Hepatic stellate cell (primary cell): ENCODE results near the gene SMS.

Source experiments
- DNase-seq: peaks from one replicate; pipeline ENCODE4 v3.0.0; 2011; ENCODE audit warnings: low spot score

SMS gene

DNA sequence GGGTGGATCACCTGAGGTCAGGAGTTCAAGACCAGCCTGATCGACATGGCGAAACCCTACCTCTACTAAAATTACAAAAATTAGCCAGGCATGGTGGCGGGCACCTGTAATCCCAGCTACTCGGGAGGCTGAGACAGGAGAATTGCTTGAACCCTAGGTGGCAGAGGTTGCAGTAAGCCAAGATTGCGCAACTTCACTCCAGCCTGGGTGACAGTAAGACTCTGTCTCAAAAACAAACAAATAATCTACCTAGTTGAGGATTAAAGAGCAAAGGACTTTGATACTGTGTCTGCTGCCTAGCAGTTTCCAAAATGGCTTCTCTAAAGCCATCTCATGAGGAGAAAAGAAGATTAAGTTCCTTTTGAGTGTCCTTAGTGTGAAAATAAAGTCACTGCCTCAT lies 37.8 kb downstream of the SMS start:
- DNase-seq: no peak

- DNase-seq: no peak
Measured at GRCh38 chrX:21982311-21982710, 41.8 kb downstream of the SMS start.

GRCh38 chrX:21985332-21985777 lies 44.8 kb downstream of the SMS start:
- peak; percentile 76 for DNase-seq

DNA sequence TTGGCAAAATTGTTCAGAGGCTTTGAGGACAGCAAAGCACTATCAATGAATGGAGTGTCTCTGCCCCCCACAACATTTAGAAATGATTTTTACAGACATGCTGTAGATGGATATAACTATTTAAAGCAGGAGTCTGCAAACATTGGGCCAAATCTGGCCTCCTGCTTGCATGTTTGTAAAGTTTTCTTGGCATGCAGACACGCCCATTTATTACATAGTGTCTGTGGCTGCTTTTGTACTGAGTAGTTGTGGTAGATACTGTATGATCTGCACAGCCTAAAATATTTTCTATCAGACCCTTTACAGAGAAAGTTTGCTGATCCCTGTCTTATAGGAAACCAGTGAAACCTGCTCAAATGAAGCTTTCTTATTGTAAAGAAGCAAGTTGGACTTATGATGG lies 46.1 kb downstream of the SMS start:
- DNase-seq: no peak

- DNase-seq: no peak
Measured at GRCh38 chrX:21989384-21989783, 48.9 kb downstream of the SMS start.

GRCh38 chrX:21990832-21991231 lies 50.3 kb downstream of the SMS start:
- DNase-seq: no peak

DNA sequence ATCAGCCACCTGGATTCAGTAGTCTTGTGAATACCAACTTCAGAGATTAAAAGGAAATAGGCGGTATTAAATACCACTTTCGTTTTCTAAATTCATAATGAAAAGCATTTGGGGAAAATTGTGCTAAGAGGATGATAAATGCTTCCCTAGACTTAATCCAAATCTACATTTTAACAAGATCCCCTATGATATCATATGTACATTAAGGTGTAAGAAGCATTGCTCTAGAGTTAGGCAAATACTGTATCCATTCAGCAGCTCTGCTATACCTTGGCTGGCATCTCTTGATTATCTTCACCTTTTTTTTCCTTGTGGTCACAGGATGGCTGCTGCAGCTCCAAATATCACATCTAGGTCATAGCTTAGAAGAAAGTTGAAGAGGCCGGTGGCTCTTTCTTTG lies 51.0 kb downstream of the SMS start:
- no peak for DNase-seq

DNA sequence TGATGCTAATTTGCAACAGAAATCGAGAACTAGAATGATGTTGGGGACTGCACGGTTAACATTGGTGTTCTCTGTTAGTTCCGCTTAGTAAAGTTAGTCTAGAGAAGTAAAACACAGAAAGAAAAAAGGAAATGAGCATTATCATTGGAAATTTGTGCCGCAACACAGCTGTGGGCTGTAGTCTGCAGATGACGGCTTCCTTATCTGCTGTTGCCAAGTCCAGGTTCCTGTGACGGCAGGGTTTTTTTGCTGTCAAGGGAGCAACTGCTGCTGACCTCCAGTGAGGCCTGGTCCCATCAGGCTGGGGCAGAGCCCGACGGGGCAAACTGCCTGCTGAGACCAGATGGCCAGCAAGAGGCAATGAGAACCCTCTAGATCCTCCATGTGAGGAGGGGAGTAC lies 52.8 kb downstream of the SMS start:
- DNase-seq: no peak

DNA sequence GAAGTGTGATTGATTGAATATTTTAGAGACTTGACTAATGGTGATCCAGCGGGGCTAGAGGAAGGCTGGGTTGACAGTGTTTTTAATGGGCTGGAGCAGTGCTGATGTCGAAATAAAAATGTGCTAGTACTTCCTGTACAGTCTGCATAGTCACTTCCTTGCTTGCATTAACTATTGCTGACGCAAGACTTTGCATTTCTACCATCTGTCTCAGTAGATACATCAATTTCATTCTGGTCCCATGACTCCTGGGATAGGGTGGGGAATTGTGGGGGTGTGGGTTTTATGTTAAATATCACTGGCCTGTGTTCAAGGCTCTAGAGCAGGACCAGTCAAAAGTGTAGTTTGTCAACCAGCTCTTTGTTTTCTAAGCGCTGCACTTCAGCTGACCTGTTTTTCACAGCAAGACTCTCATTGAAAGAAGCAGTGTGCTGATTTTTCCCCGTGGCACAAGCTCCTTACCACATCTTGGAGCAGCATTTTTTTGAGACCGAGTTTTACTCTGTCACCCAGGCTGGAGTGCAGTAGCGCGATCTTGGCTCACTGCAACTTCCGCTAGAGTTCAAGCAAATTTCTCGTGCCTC lies 56.5 kb downstream of the SMS start:
- peak; percentile 5 for DNase-seq

- no peak for DNase-seq
Measured at GRCh38 chrX:21998037-21998436, 57.5 kb downstream of the SMS start.

- DNase-seq: no peak
Measured at GRCh38 chrX:22004866-22005265, 64.4 kb downstream of the SMS start.

DNA sequence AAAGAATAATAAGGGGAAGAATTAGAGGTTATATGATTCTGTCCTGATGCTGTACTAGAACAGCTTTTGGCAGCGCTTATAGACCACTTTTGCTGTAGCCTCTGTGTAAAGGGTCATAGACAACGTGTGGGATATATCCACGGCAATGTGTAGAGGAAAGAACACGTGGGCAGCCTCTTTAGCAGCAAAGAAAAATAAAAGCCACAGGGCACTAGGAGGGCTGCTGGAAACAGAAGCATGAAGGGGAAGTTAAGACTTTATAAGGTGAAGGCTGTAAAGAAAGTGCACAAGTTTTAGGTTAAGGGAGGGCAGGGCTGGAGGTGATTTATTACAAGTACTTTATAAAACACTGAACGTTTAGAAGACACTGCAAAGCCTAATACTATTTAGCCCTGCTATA lies 71.5 kb downstream of the SMS start:
- no peak for DNase-seq

GRCh38 chrX:22012931-22013330 lies 72.4 kb downstream of the SMS start:
- DNase-seq: no peak

- no peak for DNase-seq
Measured at GRCh38 chrX:22015139-22015750, 74.7 kb downstream of the SMS start.

- DNase-seq: no peak
Measured at GRCh38 chrX:22021751-22022324, 81.3 kb downstream of the SMS start.

GRCh38 chrX:22024577-22024976 lies 84.1 kb downstream of the SMS start:
- DNase-seq: no peak

DNA sequence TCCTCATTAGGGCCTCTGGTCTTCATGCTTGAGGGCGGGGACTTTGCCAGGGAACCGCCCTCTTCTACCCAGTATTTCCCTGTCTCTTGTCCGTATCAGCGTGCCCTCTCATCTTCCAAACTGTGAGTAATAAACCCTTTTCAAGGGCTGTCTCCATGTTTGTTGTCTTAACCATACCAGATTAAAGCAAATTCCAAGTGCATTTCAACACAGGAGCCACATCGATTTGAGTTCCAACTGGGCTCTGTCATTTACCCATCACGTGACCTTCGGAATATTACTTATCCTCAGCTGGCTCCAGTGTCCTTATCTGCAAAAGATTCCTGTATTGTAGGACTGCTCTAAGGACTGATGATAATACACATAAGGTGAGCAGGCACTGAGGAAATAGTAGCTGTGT lies 85.2 kb downstream of the SMS start:
- peak; percentile 9 for DNase-seq

DNA sequence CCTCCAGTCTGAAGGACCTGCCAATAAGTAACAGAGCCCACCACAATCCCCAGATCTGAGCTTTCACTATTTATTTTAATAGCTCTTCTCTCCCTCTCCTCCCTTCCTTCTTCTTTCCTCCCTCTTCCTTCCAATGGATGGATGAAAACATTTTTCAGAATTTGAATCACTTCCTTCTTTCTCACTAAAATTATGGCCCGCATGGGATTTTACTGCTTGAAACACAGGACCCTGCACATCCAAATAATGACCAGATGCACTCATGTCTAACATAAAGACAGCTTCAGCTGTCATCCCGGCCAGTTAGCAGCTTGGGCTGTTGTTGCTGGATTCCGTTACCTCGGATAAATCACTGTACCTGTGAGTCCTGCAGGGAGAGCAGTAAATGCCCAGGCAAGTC lies 86.2 kb downstream of the SMS start:
- no peak for DNase-seq

- DNase-seq: no peak
Measured at GRCh38 chrX:22032084-22032483, 91.6 kb downstream of the SMS start, which contains the start of gene PHEX. TSS of gene PHEX (plus strand) at chrX:22032325. CDS start at chrX:22033006, 681 bp downstream.

GRCh38 chrX:22032506-22032905 lies 92.0 kb downstream of the SMS start:
- DNase-seq: no peak

- DNase-seq: no peak
Measured at GRCh38 chrX:22033818-22034217, 93.3 kb downstream of the SMS start.

- no peak for DNase-seq
Measured at GRCh38 chrX:22035236-22035635, 94.7 kb downstream of the SMS start.

- no peak for DNase-seq
Measured at GRCh38 chrX:22037225-22037624, 96.7 kb downstream of the SMS start.
